HG03159 (cell line): Measurements from ENCODE around the gene POLA2.

ENCODE experiments used
- ATAC-seq: cut with Tn5 transposase; IDR thresholded peaks from one replicate; pipeline ENCODE4 v1.9.1; 2021; ENCODE audit warnings: mild to moderate bottlenecking, moderate library complexity; ENCODE audit not compliant: unreplicated experiment

Gene POLA2

DNA sequence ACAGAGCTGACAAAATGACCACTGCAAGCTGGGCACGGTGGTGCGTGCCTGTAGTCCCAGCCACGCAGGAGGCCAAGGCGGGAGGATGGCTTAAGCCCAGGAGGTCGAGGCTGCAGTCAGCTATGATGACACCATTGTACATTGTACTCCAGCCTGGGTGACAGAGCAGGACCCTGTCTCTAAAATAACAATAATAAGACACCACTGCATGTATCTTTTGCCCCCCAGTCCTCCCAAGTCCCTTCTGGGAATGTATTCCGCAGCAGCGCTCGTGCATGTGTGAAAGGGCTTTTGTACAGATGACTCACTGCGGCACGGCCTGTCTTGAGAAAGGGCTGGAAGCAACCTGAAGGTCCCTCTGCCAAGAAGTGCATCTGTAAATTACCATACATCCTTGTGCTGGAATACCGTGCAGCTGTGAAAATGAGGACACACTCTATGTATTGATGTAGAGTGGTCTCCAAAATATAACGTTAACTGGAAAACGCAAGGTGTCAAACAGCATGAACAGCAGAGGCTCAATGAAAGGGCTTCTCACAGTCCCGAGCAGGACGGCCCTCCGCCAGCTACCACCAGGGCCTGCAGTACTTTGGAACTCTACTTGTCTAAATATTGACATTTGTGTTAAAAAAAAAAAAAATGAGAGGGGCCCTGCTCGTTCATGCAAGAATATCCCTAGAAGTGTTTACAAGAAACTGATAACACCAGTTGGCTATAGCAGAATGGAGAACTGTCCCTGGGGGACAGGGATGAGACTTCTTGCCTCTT lies 43.9 kb downstream of the POLA2 start:
- no peak for ATAC-seq

DNA sequence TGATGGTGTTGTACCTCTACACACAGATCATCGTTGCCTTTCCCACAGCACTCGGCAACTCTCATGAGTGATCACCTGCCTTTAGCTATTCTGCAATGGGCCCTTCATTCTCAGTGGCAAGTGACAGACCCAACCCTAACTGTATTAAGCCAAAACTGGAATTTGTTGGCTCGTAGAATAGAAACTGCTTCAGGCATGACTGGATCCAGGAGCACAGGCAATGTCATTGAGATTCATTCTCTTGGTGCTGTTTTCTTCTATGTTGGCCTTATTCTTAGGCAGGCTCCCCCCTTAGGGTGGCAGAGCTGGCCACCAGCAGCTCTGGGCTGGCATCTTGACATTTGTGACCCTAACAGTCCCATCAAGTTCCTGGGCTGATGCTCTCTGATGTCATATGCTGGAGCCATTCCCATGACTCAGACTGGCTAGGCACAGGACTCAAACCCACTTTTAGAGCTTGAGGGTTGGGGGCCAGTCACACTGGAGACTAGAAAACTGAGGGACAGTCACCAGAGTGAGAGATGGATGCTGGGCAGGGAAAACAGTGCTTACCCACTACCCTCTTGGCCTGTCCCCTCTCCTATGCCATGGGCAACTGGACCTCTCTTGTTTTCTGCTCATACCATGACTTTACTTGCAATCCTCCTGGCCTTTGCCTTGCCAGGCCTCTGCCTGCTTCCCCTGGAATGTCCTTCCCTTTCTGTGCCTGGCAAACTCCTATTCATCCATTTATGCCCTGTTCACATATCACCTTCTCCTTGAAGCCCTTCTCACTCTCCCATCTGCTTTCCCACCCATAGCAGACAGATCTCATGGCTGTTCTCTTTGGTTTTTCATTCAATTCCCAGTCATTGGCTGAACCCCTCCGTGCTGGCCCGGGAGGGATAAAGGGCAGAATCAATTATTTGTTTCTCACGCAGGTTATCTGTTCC lies 45.8 kb downstream of the POLA2 start:
- ATAC-seq, result no peak

DNA sequence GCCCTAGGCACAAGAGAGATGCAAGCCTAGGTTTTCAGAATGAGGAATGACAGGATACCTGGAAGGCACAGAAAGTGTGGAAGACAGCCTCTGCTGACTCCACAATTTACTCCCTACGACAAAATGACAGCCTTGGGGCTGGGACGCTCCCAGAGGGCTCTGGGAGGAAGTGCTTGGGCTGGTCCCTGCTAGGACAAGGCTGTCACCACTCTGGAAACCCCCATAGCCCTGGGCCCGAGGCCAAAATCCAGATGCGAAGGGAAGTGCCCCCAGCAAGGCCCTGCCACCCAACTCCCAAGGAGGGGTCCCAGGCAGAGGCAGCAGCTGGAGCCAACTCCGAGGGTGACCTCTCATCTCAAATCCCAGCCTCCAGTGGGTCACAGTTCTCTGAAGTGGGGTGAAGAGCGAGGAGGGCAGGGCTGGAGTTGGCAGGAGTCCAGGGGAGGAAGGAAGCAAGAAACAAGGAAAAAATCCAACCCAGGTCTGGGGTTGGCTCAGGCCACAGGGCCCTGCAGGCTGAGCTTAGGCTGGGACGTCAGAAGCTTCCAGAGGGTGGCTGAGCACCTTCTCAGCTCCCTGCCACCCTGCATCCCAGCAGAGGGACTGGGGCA lies 46.6 kb downstream of the POLA2 start:
- no peak for ATAC-seq

DNA sequence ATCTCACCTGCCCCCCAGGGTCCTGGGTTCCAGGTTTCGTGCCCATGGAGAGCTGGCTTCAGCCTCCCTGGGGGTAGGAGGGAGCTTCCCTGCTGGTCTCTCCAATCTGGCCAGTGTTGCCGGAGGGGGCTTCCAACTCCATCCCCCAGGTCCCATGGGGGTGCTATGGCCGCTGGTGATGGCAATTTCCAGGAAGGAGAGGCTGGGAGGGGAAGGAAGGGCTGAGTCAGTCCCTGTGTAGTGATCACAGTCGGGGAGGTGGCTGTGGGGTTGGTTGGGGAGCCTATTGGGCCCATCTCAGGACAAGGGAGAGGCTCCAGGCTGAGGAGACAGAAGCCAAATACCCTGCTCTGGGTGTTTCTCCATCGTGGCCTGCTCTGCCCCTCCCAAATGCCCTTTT lies 47.2 kb downstream of the POLA2 start:
- ATAC-seq, result no peak

GRCh38 chr11:65310215-65310614 lies 48.5 kb downstream of the POLA2 start:
- ATAC-seq, result no peak

DNA sequence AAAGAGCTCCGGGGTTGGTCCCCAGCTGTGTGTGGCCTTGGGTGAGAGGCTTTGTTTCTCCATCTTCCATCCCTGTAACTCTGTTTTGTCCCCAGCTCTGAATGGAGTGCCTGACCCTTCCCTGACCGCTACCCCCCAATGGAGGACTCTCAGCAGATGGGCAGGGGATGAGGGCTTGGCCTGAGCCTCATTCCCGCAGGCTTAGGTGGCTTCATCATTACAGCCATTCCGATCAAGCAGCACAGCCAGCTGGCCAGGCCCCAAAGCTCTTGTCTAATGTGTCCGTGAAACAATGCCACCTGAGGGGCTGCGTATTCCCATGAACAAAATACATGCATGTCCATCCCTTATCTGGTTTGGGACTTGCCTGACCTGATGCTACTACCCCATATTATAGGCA lies 49.0 kb downstream of the POLA2 start:
- ATAC-seq, result no peak

DNA sequence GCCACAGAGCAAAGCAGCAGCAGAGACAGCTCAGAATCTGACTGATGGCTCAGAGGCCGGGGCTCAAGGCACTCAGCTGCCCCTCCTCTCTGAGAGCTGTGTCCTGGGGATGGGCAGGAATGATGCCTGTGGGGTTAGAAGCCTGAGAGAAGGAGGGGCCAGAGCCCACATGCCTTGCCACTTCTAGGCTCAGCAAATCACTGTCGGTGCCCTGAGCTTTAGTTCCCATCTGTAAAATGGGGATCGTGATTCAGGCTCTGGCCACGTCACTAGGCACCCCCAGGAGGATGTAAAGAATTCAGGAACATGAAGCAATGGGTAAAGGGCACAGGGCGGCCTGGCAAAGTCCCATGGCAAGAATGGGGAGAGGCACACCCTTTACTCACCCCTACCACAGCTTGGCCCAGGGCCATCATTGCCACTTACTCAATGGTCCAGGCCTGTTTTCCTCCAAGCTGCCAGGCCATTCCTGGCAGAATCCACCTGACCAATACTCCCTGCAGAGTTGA lies 49.5 kb downstream of the POLA2 start:
- no peak for ATAC-seq

DNA sequence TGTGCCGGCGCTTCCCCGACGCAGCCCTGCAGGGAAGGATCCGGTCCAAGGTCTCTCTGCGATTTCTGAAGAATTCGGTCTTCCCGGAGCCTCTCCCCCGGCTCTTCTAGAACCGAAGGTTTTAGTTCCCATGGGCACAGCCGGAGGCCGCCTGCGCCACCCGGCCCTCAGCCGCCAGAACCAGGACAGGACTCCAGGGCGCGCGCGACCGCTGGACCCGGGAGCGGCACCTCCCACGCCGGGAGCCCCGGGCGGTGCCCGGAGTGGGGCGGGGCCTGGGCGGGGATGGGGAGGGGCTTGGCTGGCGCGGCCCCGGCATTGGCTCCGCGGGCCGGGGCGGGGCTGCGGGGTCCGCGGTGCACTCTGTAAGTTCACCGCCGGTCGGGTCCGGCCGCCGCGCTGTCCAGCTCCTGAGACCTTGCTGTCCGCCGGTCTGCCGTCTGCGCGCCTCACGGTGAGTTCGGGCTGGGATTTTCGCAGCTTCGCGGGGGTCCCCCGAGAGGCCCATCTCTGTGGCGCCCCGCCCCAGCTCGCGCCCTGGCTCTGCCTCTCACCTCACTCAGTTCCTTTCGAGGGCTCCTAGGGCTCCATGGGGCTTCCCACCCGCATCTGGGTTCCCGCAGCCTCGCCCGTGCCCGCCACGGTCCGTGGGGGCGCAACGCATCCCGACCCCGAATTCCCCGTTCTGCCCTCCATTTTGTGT lies 52.9 kb downstream of the POLA2 start, which contains the start of gene CDC42EP2:
TSS of gene CDC42EP2 (plus strand) at position 366 of the 703 bp plus-strand sequence. CDS start 6,033 bp downstream, outside the sequence.
- ATAC-seq, result peak; percentile 73

- peak; percentile 42 for ATAC-seq
Measured at GRCh38 chr11:65315204-65315865, 53.6 kb downstream of the POLA2 start.

DNA sequence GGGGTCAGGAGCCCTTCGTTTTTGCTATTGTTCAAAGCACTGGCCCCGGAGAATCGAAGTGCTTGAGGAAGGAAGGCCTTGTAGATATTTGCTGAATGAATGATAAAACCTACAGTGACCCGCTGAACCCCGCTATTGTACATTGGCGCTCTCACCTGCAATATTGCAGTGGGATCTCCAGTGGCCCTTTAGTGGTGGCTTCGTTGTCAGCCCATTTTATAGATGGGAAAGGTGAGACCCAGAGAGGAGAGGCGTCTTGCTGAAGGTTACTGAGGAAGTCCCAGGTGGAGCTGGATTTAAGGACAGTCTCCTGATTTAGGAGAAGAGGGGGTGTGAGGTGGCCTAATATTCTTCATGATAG lies 54.1 kb downstream of the POLA2 start:
- no peak for ATAC-seq

GRCh38 chr11:65316227-65317024 lies 54.7 kb downstream of the POLA2 start:
- ATAC-seq, result no peak

GRCh38 chr11:65317025-65317786 lies 55.4 kb downstream of the POLA2 start:
- no peak for ATAC-seq

GRCh38 chr11:65320386-65321075 lies 58.8 kb downstream of the POLA2 start:
- no peak for ATAC-seq

DNA sequence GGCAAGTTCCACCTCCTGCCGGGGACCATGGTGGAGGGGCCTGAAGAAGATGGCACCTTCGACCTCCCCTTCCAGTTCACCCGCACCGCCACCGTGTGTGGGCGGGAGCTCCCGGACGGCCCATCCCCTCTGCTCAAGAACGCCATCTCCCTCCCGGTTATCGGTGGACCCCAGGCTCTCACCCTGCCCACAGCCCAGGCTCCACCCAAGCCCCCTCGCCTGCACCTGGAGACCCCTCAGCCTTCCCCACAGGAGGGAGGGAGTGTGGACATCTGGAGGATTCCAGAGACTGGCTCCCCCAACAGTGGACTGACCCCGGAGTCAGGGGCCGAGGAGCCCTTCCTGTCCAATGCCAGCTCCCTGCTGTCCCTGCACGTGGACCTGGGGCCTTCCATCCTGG lies 59.3 kb downstream of the POLA2 start:
- ATAC-seq, result no peak

GRCh38 chr11:65321828-65322485 lies 60.2 kb downstream of the POLA2 start:
- ATAC-seq, result no peak

- no peak for ATAC-seq
Measured at GRCh38 chr11:65323813-65324212, 62.1 kb downstream of the POLA2 start.

DNA sequence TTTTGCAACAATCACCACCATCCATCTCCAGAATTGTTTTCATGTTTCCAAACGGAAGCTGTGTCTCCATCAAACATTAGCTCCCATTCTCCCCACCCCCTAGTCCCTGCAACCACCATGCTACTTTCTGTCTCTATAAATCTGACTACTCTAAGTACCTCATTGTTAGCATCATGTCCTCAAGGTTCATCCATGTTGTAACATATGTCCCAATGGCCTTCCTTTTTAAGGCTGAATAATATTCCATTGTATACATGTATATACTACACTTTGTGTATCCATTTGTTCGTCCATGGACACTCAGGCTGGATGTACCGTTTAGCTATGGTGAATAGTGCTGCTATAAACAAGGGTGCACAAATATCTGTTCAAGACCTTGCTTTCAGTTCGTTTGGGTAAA lies 63.7 kb downstream of the POLA2 start:
- no peak for ATAC-seq

DNA sequence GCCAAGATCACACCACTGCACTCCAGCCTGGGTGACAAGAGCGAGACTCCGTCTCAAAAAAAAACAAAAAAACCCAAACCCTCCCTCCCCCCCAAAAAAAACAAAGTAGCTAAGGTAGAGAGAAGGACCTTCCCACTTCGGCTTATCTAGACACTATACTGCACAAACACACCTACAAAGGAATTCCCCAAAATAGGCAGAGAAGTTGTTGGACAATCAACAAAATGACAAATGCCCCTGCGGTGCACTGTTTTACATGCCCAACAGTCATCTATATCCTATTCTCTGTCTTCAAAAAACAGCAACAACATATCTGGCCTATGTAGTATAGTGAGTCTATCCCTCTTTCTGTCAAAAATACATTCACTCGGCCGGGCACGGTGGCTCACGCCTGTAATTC lies 65.3 kb downstream of the POLA2 start:
- ATAC-seq, result no peak
